GM18909 (cell line): ENCODE data around the gene TRIB2.

Experiments
- ATAC-seq: cut with Tn5 transposase; IDR thresholded peaks from one replicate; pipeline ENCODE4 v1.9.1; 2021; ENCODE audit warnings: mild to moderate bottlenecking; ENCODE audit not compliant: unreplicated experiment, poor library complexity

Gene TRIB2

GRCh38 chr2:12734914-12735654 is 18.3 kb downstream of the TRIB2 start:
- ATAC-seq, result no peak

GRCh38 chr2:12737297-12737696 is 20.6 kb downstream of the TRIB2 start:
- ATAC-seq, result no peak

GRCh38 chr2:12737738-12738485 is 21.2 kb downstream of the TRIB2 start:
- no peak for ATAC-seq

GRCh38 chr2:12739721-12740254 is 23.1 kb downstream of the TRIB2 start:
- no peak for ATAC-seq

GRCh38 chr2:12741380-12741779 is 24.6 kb downstream of the TRIB2 start:
- ATAC-seq, result no peak

- ATAC-seq, result no peak
These were observed 26.2 kb downstream of the TRIB2 start for GRCh38 chr2:12742891-12743290.

- no peak for ATAC-seq
These were observed 33.6 kb downstream of the TRIB2 start for GRCh38 chr2:12750166-12750905.

GRCh38 chr2:12754643-12755042 is 37.9 kb downstream of the TRIB2 start:
- no peak for ATAC-seq

- no peak for ATAC-seq
These were observed 38.6 kb downstream of the TRIB2 start for GRCh38 chr2:12755384-12755783.

- ATAC-seq, result no peak
These were observed 42.5 kb downstream of the TRIB2 start for GRCh38 chr2:12759248-12759647.

GRCh38 chr2:12761104-12761503 is 44.4 kb downstream of the TRIB2 start:
- no peak for ATAC-seq

GRCh38 chr2:12762337-12762736 is 45.6 kb downstream of the TRIB2 start:
- no peak for ATAC-seq

GRCh38 chr2:12762976-12763375 is 46.2 kb downstream of the TRIB2 start:
- ATAC-seq, result no peak

GRCh38 chr2:12763486-12763885 is 46.8 kb downstream of the TRIB2 start:
- ATAC-seq, result no peak

GRCh38 chr2:12764075-12764730 is 47.5 kb downstream of the TRIB2 start:
- no peak for ATAC-seq

GRCh38 chr2:12764849-12765605 is 48.3 kb downstream of the TRIB2 start:
- no peak for ATAC-seq

GRCh38 chr2:12766421-12766879 is 49.7 kb downstream of the TRIB2 start:
- ATAC-seq, result no peak

GRCh38 chr2:12767541-12767940 is 50.8 kb downstream of the TRIB2 start:
- no peak for ATAC-seq

- ATAC-seq, result no peak
These were observed 51.4 kb downstream of the TRIB2 start for GRCh38 chr2:12767996-12768624.
